Measurements from ENCODE around the gene COL11A1. TPM values are rescaled to one million over a fixed set of nuclear protein-coding genes. Genes with fewer than 3 reads are reported as not detected.

Gene COL11A1
- total RNA-seq, 4 donors from 2014 or later, result 0.16 TPM; not detected in 3

DNA sequence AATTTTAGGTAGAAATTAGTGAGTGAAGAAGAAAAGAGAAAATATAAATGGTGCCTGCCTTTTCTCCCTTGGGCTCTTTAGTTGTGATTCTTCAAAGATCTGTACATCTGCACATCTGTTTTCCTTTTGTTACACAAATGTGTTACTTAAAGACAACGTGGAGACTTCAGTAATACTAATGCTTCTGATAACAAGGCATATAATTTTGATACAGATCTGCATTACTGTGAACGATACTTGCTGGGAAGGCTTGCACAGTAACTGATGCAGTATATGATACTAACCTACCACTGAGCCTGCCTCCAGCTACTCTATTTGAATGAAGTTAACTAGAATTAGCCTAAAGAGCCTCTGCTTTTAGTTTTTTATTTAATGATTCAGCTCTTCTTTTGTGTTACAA is 244.6 kb downstream of the COL11A1 start:
- no peak for DNase-seq
- no peaks in the 10 kb centered on the region for H3K36me3 ChIP-seq
- intact Hi-C loops (cut with DNase I; ENCODE audit: low total_unique reads), result loop anchor here (10.0 kb wide), 1 partner anchor 1099 kb away; no protein-coding TSS in a partner anchor
- H3K4me3 ChIP-seq, result no peak overlapping the region
- no peaks in the 10 kb centered on the region for H3K4me1 ChIP-seq
- WGBS, 2 donors (ENCODE audit: low coverage in 1 of 2), result 56 to 65% methylated on average over 2 of the region's 2 CpGs
- no peak overlapping the region for H3K27ac ChIP-seq
- TF ChIP-seq POLR2A (IDR thresholded peaks at IDR 0.05) (no peak), EP300 (IDR thresholded peaks at IDR 0.05; ENCODE audit: low read depth) (no peak), POLR2AphosphoS5 (IDR thresholded peaks at IDR 0.05) (no peak)
- TF ChIP-seq, protein P1, sequence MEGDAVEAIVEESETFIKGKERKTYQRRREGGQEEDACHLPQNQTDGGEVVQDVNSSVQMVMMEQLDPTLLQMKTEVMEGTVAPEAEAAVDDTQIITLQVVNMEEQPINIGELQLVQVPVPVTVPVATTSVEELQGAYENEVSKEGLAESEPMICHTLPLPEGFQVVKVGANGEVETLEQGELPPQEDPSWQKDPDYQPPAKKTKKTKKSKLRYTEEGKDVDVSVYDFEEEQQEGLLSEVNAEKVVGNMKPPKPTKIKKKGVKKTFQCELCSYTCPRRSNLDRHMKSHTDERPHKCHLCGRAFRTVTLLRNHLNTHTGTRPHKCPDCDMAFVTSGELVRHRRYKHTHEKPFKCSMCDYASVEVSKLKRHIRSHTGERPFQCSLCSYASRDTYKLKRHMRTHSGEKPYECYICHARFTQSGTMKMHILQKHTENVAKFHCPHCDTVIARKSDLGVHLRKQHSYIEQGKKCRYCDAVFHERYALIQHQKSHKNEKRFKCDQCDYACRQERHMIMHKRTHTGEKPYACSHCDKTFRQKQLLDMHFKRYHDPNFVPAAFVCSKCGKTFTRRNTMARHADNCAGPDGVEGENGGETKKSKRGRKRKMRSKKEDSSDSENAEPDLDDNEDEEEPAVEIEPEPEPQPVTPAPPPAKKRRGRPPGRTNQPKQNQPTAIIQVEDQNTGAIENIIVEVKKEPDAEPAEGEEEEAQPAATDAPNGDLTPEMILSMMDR (IDR thresholded peaks at IDR 0.05), result no peak
- no peaks in the 10 kb centered on the region for H3K9me3 ChIP-seq
- in situ Hi-C loops (cut with MboI; ENCODE audit: low pct_ligation_motif_present in 1 of 4, low pct_unique_long_range_greater_than_20kb in 1 of 4, low sequenced_read_pairs in 3 of 4), result no loop called here
- no peaks in the 10 kb centered on the region for H3K27me3 ChIP-seq

DNA sequence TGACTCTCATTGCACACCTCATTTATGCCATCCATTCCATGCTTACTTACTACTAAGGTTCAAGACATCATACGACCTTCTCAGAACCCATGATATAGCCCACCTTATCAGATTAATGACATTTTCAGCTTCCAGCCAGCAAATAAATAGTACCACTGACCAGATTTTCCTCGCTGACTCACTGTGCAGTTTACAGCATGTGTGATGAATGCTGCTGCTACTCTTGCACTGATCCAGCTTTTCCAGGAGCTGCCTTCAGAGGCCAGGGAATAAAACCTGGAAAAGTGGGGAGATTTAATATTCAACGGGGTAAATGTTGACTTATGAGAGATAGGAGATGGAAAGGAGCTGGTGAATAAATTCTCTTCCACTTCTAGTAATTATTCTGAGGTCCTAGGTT is 247.1 kb downstream of the COL11A1 start:
- DNase-seq, result no peak
- no peak overlapping the region for H3K27ac ChIP-seq
- 49 to 93% methylated on average over 3 of the region's 3 CpGs for WGBS, 2 donors (ENCODE audit: low coverage in 1 of 2)
- no peaks in the 10 kb centered on the region for H3K27me3 ChIP-seq
- H3K4me3 ChIP-seq, result no peak overlapping the region
- H3K9me3 ChIP-seq, result no peaks in the 10 kb centered on the region
- H3K36me3 ChIP-seq, result no peaks in the 10 kb centered on the region
- no peaks in the 10 kb centered on the region for H3K4me1 ChIP-seq
- in situ Hi-C loops (cut with MboI; ENCODE audit: low pct_ligation_motif_present in 1 of 4, low pct_unique_long_range_greater_than_20kb in 1 of 4, low sequenced_read_pairs in 3 of 4), result no loop called here
- intact Hi-C loops (cut with DNase I; ENCODE audit: low total_unique reads), result loop anchor here (10.0 kb wide), 1 partner anchor 1096 kb away; no protein-coding TSS in a partner anchor
- TF ChIP-seq EP300 (IDR thresholded peaks at IDR 0.05; ENCODE audit: low read depth) (no peak), POLR2AphosphoS5 (IDR thresholded peaks at IDR 0.05) (no peak), POLR2A (IDR thresholded peaks at IDR 0.05) (no peak)
- TF ChIP-seq, protein P1 (IDR thresholded peaks at IDR 0.05), result no peak

DNA sequence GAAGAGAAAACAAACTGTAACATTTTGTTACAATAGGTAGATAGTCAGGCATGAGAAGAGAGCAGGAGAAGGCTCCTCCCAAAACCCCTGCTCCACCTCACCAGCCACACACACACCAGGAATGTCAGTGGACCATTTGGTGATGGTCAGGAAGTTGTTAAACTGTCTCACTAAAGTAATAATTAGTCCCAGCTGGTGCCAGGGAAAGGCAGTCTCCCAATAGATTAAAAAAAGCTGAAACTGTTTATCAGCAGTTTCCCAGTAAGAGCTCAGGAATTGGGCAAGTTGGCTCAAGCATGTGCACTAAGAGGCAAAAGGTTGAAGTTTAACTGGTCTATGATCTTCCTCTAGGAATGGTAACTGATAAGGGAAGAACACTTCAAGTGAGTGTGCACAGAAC is 249.6 kb downstream of the COL11A1 start:
- no peak overlapping the region for H3K4me3 ChIP-seq
- H3K36me3 ChIP-seq, result no peaks in the 10 kb centered on the region
- no peaks in the 10 kb centered on the region for H3K27me3 ChIP-seq
- TF ChIP-seq EP300 (IDR thresholded peaks at IDR 0.05; ENCODE audit: low read depth) (no peak), POLR2A (IDR thresholded peaks at IDR 0.05) (no peak), POLR2AphosphoS5 (IDR thresholded peaks at IDR 0.05) (no peak)
- TF ChIP-seq, protein P1 (IDR thresholded peaks at IDR 0.05), result no peak
- H3K4me1 ChIP-seq, result no peaks in the 10 kb centered on the region
- intact Hi-C loops (cut with DNase I; ENCODE audit: low total_unique reads), result no loop called here
- in situ Hi-C loops (cut with MboI; ENCODE audit: low pct_ligation_motif_present in 1 of 4, low pct_unique_long_range_greater_than_20kb in 1 of 4, low sequenced_read_pairs in 3 of 4), result no loop called here
- H3K27ac ChIP-seq, result no peak overlapping the region
- no peak for DNase-seq
- no peaks in the 10 kb centered on the region for H3K9me3 ChIP-seq

DNA sequence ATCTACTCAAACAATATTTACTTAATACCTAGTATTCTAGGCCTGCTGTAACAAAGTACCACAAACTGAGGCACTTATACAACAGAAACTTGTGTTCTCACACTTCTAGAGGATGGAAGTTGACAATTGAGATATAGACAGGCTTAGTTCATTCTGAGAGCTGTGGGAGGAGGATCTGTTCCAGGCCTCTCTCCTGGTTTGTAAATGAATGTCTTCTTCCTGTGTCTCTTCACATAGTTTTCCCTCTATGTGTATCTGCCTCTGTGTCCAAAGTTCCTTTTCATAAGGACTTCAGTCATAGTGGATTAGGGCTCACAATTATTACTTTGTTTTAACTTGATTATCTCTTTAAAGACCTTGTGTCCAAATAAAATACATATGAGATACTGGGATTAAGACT is 251.1 kb downstream of the COL11A1 start:
- TF ChIP-seq EP300 (IDR thresholded peaks at IDR 0.05; ENCODE audit: low read depth), result no peak
- no peak for TF ChIP-seq POLR2A (IDR thresholded peaks at IDR 0.05)
- no peak for TF ChIP-seq POLR2AphosphoS5 (IDR thresholded peaks at IDR 0.05)
- TF ChIP-seq, protein P1 (IDR thresholded peaks at IDR 0.05), result no peak
- in situ Hi-C loops (cut with MboI; ENCODE audit: low pct_ligation_motif_present in 1 of 4, low pct_unique_long_range_greater_than_20kb in 1 of 4, low sequenced_read_pairs in 3 of 4), result no loop called here
- Histone ChIP-seq H3K36me3 (no peaks in the 10 kb centered on the region), H3K27me3 (no peaks in the 10 kb centered on the region), H3K4me1 (no peaks in the 10 kb centered on the region), H3K4me3 (no peak overlapping the region), H3K9me3 (no peaks in the 10 kb centered on the region), H3K27ac (no peak overlapping the region)
- DNase-seq, result no peak
- intact Hi-C loops (cut with DNase I; ENCODE audit: low total_unique reads), result no loop called here

All from transverse colon (tissue), 4 donors.